ENCODE data around the gene PRKN. TPM values are rescaled to one million over a fixed set of nuclear protein-coding genes. Genes with fewer than 3 reads are reported as not detected.

Gene PRKN
- total RNA-seq, 1 experiment from 2014 or later: not detected

DNA sequence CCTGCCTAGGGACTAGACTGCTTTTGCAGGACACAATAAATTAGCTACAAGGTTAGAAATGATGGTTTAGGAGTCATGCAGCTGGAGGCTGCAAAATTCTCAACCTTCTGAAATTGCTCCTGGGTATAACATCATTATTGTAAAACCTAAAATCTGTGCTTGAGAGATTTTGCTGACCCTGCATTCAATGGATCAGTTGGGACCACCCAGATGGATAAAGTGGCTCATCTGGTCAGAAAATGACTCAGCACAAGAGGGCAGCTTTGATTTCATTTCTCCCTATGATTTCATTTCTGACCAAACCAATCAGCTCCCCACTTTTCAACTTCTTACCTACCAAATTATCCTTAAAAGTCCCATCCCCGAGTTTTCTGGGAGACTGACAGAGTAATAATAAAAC, 1086.4 kb downstream of the PRKN start:
- H3K4me3 ChIP-seq: no peak overlapping the region
- no peaks in the 10 kb centered on the region for H3K36me3 ChIP-seq (ENCODE audit: low read depth)
- CTCF ChIA-PET: no interaction called here
- no peaks in the 10 kb centered on the region for H3K9me2 ChIP-seq (ENCODE audit: insufficient read depth)
- no peaks in the 10 kb centered on the region for H3F3A ChIP-seq (ENCODE audit: insufficient read depth, low read depth)
- H3K4me2 ChIP-seq: no peak overlapping the region
- intact Hi-C loops (cut with micrococcal nuclease; ENCODE audit: unreplicated experiment): no loop called here
- H3K9me3 ChIP-seq (ENCODE audit: insufficient read depth, low read depth): no peaks in the 10 kb centered on the region
- H3K4me1 ChIP-seq (replicated peaks; ENCODE audit: insufficient read depth): no peaks in the 10 kb centered on the region
- no peak overlapping the region for H2AFZ ChIP-seq
- no peak for DNase-seq
- no peaks in the 10 kb centered on the region for H4K20me1 ChIP-seq (ENCODE audit: insufficient read depth)
- no peak for TF ChIP-seq EZH2 (IDR thresholded peaks at IDR 0.05; ENCODE audit: low read depth)
- TF ChIP-seq, protein P1, sequence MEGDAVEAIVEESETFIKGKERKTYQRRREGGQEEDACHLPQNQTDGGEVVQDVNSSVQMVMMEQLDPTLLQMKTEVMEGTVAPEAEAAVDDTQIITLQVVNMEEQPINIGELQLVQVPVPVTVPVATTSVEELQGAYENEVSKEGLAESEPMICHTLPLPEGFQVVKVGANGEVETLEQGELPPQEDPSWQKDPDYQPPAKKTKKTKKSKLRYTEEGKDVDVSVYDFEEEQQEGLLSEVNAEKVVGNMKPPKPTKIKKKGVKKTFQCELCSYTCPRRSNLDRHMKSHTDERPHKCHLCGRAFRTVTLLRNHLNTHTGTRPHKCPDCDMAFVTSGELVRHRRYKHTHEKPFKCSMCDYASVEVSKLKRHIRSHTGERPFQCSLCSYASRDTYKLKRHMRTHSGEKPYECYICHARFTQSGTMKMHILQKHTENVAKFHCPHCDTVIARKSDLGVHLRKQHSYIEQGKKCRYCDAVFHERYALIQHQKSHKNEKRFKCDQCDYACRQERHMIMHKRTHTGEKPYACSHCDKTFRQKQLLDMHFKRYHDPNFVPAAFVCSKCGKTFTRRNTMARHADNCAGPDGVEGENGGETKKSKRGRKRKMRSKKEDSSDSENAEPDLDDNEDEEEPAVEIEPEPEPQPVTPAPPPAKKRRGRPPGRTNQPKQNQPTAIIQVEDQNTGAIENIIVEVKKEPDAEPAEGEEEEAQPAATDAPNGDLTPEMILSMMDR (conservative IDR thresholded peaks at IDR 0.05): no peak
- BruUV-seq (replicated peaks): no TSS peak
- POLR2A ChIA-PET (ENCODE audit: unreplicated experiment): no interaction called here
- no peaks in the 10 kb centered on the region for H3K79me2 ChIP-seq (ENCODE audit: low read depth)
- no peaks in the 10 kb centered on the region for H3K27me3 ChIP-seq (ENCODE audit: insufficient read depth, low read depth)
- no peak overlapping the region for H3K27ac ChIP-seq

DNA sequence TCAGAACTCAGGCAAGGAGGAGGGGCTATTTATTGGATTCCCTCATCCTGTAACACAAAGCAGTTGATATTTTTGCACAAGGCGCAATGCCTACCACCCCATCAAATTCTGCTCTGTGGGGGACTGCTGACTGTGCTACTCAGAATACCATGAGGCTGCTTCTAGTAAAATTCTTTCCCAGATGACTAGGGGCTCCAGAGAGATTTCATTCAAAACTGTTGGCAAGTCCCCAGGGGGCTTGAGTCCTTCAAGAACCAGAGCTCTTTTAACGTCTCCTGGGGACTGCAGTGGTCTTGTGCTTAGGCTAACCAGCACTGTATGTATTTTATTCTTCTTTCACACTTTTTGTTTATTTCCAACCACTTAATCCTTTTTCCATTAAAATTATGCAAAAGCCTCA, 1087.8 kb downstream of the PRKN start:
- H4K20me1 ChIP-seq (ENCODE audit: insufficient read depth): no peaks in the 10 kb centered on the region
- no peaks in the 10 kb centered on the region for H3F3A ChIP-seq (ENCODE audit: insufficient read depth, low read depth)
- H3K79me2 ChIP-seq (ENCODE audit: low read depth): no peaks in the 10 kb centered on the region
- H3K27ac ChIP-seq: no peak overlapping the region
- H2AFZ ChIP-seq: no peak overlapping the region
- no TSS peak for BruUV-seq (replicated peaks)
- H3K4me1 ChIP-seq (replicated peaks; ENCODE audit: insufficient read depth): no peaks in the 10 kb centered on the region
- no peak overlapping the region for H3K4me2 ChIP-seq
- H3K27me3 ChIP-seq (ENCODE audit: insufficient read depth, low read depth): peaks cover under 1% of the 10 kb centered on the region; the same call in 1 of the 2 replicates
- POLR2A ChIA-PET (ENCODE audit: unreplicated experiment): no interaction called here
- no peak overlapping the region for H3K4me3 ChIP-seq
- no peaks in the 10 kb centered on the region for H3K9me3 ChIP-seq (ENCODE audit: insufficient read depth, low read depth)
- no peak for TF ChIP-seq EZH2 (IDR thresholded peaks at IDR 0.05; ENCODE audit: low read depth)
- TF ChIP-seq, protein P1 (conservative IDR thresholded peaks at IDR 0.05): no peak
- H3K36me3 ChIP-seq (ENCODE audit: low read depth): no peaks in the 10 kb centered on the region
- intact Hi-C loops (cut with micrococcal nuclease; ENCODE audit: unreplicated experiment): no loop called here
- no peaks in the 10 kb centered on the region for H3K9me2 ChIP-seq (ENCODE audit: insufficient read depth)
- CTCF ChIA-PET: no interaction called here
- DNase-seq: no peak

DNA sequence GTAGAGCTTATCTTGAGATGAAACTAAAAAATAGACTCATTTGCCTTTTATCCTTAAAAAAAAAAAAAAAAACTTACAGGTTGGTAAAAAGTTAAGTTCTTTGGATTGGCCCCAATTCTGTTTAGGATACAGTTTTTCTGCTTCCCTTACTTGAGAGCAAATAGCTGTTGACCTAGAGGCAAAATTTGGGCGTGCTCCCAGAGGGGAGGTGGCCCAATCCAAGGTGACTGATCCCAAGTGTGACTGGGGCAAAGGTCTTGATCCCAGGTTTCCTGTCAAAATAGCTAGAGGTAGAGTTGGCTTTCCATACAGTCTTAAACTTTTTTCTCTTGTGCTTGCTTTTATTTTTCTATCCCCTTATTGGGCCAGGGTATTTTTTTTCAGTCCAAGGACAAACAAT, 1089.9 kb downstream of the PRKN start:
- Histone ChIP-seq H3K27ac (no peak overlapping the region), H3K79me2 (ENCODE audit: low read depth) (no peaks in the 10 kb centered on the region), H3K4me3 (no peak overlapping the region), H3K27me3 (ENCODE audit: insufficient read depth, low read depth) (peaks cover 3% of the 10 kb centered on the region; the same call in 1 of the 2 replicates), H3K36me3 (ENCODE audit: low read depth) (no peaks in the 10 kb centered on the region), H2AFZ (no peak overlapping the region), H4K20me1 (ENCODE audit: insufficient read depth) (no peaks in the 10 kb centered on the region), H3K9me3 (ENCODE audit: insufficient read depth, low read depth) (no peaks in the 10 kb centered on the region), H3F3A (ENCODE audit: insufficient read depth, low read depth) (no peaks in the 10 kb centered on the region), H3K4me2 (no peak overlapping the region), H3K9me2 (ENCODE audit: insufficient read depth) (no peaks in the 10 kb centered on the region), H3K4me1 (replicated peaks; ENCODE audit: insufficient read depth) (no peaks in the 10 kb centered on the region)
- POLR2A ChIA-PET (ENCODE audit: unreplicated experiment): no interaction called here
- no TSS peak for BruUV-seq (replicated peaks)
- intact Hi-C loops (cut with micrococcal nuclease; ENCODE audit: unreplicated experiment): no loop called here
- no peak for DNase-seq
- no peak for TF ChIP-seq EZH2 (IDR thresholded peaks at IDR 0.05; ENCODE audit: low read depth)
- TF ChIP-seq, protein P1 (conservative IDR thresholded peaks at IDR 0.05): no peak
- CTCF ChIA-PET: no interaction called here
